Neural crest cell (in vitro differentiated cells): ENCODE measurements around the gene METTL23. TPM values are rescaled to one million over a fixed set of nuclear protein-coding genes. Genes with fewer than 3 reads are reported as not detected.

Source experiments
- DNase-seq: peaks from one replicate; pipeline ENCODE4 v3.0.0; 2021; ENCODE audit warnings: low read depth, mixed read lengths, low spot score
- H3K27ac Mint-ChIP-seq: one replicate; pipeline ENCODE4 v1.8.0; 2021; ENCODE audit warnings: mild to moderate bottlenecking, mixed read lengths; ENCODE audit not compliant: unreplicated experiment
- H3K27me3 Mint-ChIP-seq: 2 replicates; pipeline ENCODE4 v1.8.0; 2021; ENCODE audit warnings: low read depth, mild to moderate bottlenecking, mixed read lengths
- H3K36me3 Mint-ChIP-seq: 2 replicates; pipeline ENCODE4 v1.8.0; 2021; ENCODE audit warnings: low read depth, mild to moderate bottlenecking, mixed read lengths
- H3K4me1 Mint-ChIP-seq: 2 replicates; pipeline ENCODE4 v1.8.0; 2021; ENCODE audit warnings: mixed read lengths
- H3K4me3 Mint-ChIP-seq: one replicate; pipeline ENCODE4 v1.8.0; 2021; ENCODE audit warnings: mild to moderate bottlenecking, mixed read lengths
- H3K9me3 Mint-ChIP-seq: 2 replicates; pipeline ENCODE4 v1.8.0; 2021; ENCODE audit warnings: mixed read lengths
- total RNA-seq: library from RNA; stranded (reverse); gene quantifications from 2 replicates; pipeline ENCODE4 v1.2.1, GENCODE V29; 2021
- TF ChIP-seq, protein P1 (sequence below): fragments of 200-600 bp; sonication (generic); conservative IDR thresholded peaks from 2 replicates; pipeline ENCODE4 v1.5.0; 2021; ENCODE audit warnings: antibody characterized with exemption, mild to moderate bottlenecking

Gene METTL23
- total RNA-seq, 1 donor from 2014 or later, result 28.7 TPM

DNA sequence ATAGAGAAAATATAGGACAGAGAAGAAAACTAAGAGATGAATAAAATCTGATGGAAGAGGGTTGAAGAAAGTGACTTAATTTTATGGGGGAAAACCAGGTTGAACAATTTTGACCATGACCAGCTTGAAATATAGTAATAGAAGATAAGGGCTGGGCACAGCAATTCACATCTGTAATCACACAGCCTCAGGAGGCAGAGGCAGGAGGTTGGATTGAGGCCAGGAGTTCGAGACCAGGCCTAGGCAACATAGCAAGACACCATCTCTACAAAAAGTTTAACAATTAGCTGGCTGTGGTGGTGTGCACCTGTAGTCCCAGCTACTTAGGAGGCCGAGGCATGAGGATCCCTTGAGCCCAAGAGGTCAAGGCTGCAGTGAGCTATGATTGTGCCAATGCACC lies 24.6 kb upstream of the METTL23 start:
- Mint-ChIP-seq H3K9me3 (no peaks in the 10 kb centered on the region), H3K4me3 (no peak overlapping the region), H3K36me3 (no peaks in the 10 kb centered on the region), H3K27ac (no peak overlapping the region), H3K27me3 (no peaks in the 10 kb centered on the region), H3K4me1 (peaks cover 50% of the 10 kb centered on the region)
- TF ChIP-seq, protein P1, sequence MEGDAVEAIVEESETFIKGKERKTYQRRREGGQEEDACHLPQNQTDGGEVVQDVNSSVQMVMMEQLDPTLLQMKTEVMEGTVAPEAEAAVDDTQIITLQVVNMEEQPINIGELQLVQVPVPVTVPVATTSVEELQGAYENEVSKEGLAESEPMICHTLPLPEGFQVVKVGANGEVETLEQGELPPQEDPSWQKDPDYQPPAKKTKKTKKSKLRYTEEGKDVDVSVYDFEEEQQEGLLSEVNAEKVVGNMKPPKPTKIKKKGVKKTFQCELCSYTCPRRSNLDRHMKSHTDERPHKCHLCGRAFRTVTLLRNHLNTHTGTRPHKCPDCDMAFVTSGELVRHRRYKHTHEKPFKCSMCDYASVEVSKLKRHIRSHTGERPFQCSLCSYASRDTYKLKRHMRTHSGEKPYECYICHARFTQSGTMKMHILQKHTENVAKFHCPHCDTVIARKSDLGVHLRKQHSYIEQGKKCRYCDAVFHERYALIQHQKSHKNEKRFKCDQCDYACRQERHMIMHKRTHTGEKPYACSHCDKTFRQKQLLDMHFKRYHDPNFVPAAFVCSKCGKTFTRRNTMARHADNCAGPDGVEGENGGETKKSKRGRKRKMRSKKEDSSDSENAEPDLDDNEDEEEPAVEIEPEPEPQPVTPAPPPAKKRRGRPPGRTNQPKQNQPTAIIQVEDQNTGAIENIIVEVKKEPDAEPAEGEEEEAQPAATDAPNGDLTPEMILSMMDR, result no peak
- no peak for DNase-seq

GRCh38 chr17:76702941-76703637 lies 23.6 kb upstream of the METTL23 start:
- no peaks in the 10 kb centered on the region for H3K36me3 Mint-ChIP-seq
- H3K9me3 Mint-ChIP-seq, result no peaks in the 10 kb centered on the region
- TF ChIP-seq, protein P1, result no peak
- H3K27me3 Mint-ChIP-seq, result no peaks in the 10 kb centered on the region
- H3K4me3 Mint-ChIP-seq, result no peak overlapping the region
- peaks cover 46% of the 10 kb centered on the region for H3K4me1 Mint-ChIP-seq
- DNase-seq, result no peak
- no peak overlapping the region for H3K27ac Mint-ChIP-seq

DNA sequence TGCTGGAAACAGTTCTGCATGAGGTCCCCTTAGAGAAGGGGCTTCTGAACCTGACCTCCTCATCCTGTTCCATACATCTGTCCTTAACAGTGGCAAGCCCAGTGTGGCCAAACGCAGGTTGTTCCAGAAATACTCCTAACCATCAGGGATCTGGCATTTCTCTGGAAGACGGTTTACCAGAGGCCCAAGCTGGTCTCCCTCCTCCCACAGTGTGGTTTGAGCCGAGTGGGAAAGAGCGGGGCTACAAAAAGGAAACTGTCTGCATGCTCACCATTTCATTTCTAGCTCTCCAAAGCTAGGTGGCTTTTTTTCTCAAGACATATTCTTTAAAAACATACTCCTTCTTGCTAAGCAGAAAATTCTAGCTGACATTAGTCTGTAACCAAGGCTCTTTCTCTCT lies 21.8 kb upstream of the METTL23 start:
- Mint-ChIP-seq H3K27ac (no peak overlapping the region), H3K9me3 (no peaks in the 10 kb centered on the region), H3K36me3 (no peaks in the 10 kb centered on the region), H3K27me3 (peaks cover 3% of the 10 kb centered on the region), H3K4me1 (peaks cover 52% of the 10 kb centered on the region), H3K4me3 (peak overlapping the region; percentile 24)
- TF ChIP-seq, protein P1, result no peak
- no peak for DNase-seq

DNA sequence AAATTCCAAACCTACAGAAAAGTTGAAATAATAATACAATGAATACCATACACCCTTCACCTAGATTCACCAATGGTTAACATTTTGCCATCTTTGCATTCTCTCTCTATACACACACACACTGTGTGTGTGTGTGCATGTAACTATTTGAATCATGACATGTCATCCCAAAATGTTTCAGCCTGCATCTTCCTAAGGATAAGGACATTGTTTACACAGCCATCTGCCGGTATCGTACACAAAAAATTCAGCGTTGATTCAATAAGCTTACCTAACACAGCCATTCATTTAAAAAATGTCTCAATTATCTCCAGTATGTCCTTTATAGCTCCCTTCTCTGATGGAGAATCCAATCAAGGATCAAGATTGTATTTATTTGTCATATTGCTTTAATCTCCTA lies 19.8 kb upstream of the METTL23 start:
- Mint-ChIP-seq H3K4me1 (peaks cover 46% of the 10 kb centered on the region), H3K27me3 (peaks cover 3% of the 10 kb centered on the region), H3K4me3 (peak overlapping the region; percentile 28), H3K36me3 (no peaks in the 10 kb centered on the region), H3K9me3 (no peaks in the 10 kb centered on the region), H3K27ac (no peak overlapping the region)
- TF ChIP-seq, protein P1, result no peak
- no peak for DNase-seq

GRCh38 chr17:76707985-76708807 lies 18.4 kb upstream of the METTL23 start:
- Mint-ChIP-seq H3K9me3 (no peaks in the 10 kb centered on the region), H3K4me3 (peak overlapping the region; percentile 90), H3K4me1 (peaks cover 40% of the 10 kb centered on the region), H3K36me3 (no peaks in the 10 kb centered on the region), H3K27me3 (peaks cover 3% of the 10 kb centered on the region), H3K27ac (peak overlapping the region; percentile 62)
- TF ChIP-seq, protein P1, result peak; percentile 54
- peak; percentile 70 for DNase-seq
